ENCODE measurements around the gene RAI1. TPM values are rescaled to one million over a fixed set of nuclear protein-coding genes. Genes with fewer than 3 reads are reported as not detected.

Gene RAI1
- total RNA-seq, 2 experiments from 2014 or later = 16.7 TPM

- peaks cover 8% of the 10 kb centered on the region for H3K4me1 Mint-ChIP-seq
- H3K36me3 Mint-ChIP-seq (ENCODE audit: low read depth) = no peaks in the 10 kb centered on the region
- H3K27ac Mint-ChIP-seq = no peak overlapping the region
- no peak for DNase-seq
- no peaks in the 10 kb centered on the region for H3K9me3 Mint-ChIP-seq
- POLR2A ChIA-PET = no interaction called here
- CTCF ChIA-PET = no interaction called here
- no peaks in the 10 kb centered on the region for H3K27me3 Mint-ChIP-seq
- H3K4me3 Mint-ChIP-seq = no peak overlapping the region
These were observed 19.9 kb downstream of the RAI1 start for GRCh38 chr17:17701112-17701511.

GRCh38 chr17:17701658-17702057, 20.4 kb downstream of the RAI1 start:
- H3K27me3 Mint-ChIP-seq = no peaks in the 10 kb centered on the region
- H3K4me3 Mint-ChIP-seq = no peak overlapping the region
- no peaks in the 10 kb centered on the region for H3K9me3 Mint-ChIP-seq
- ChIA-PET CTCF (no interaction called here), POLR2A (no interaction called here)
- no peaks in the 10 kb centered on the region for H3K36me3 Mint-ChIP-seq (ENCODE audit: low read depth)
- H3K4me1 Mint-ChIP-seq = peaks cover 8% of the 10 kb centered on the region
- DNase-seq = no peak
- no peak overlapping the region for H3K27ac Mint-ChIP-seq

- no peak overlapping the region for H3K4me3 Mint-ChIP-seq
- H3K27ac Mint-ChIP-seq = no peak overlapping the region
- ChIA-PET CTCF (no interaction called here), POLR2A (interaction anchor here (1.2 kb wide), 1 partner anchor 7 kb away, joined by 4 read pairs; no protein-coding TSS in a partner anchor)
- H3K36me3 Mint-ChIP-seq (ENCODE audit: low read depth) = no peaks in the 10 kb centered on the region
- no peaks in the 10 kb centered on the region for H3K9me3 Mint-ChIP-seq
- no peak for DNase-seq
- peaks cover 2% of the 10 kb centered on the region for H3K4me1 Mint-ChIP-seq
- H3K27me3 Mint-ChIP-seq = no peaks in the 10 kb centered on the region
These were observed 21.3 kb downstream of the RAI1 start for GRCh38 chr17:17702449-17703139.

- ChIA-PET CTCF (no interaction called here), POLR2A (interaction anchor here (1.2 kb wide), 1 partner anchor 8 kb away, joined by 4 read pairs; no protein-coding TSS in a partner anchor)
- DNase-seq = no peak
- Mint-ChIP-seq H3K9me3 (no peaks in the 10 kb centered on the region), H3K27ac (no peak overlapping the region), H3K36me3 (ENCODE audit: low read depth) (no peaks in the 10 kb centered on the region), H3K27me3 (no peaks in the 10 kb centered on the region), H3K4me3 (no peak overlapping the region), H3K4me1 (peaks cover 2% of the 10 kb centered on the region)
These were observed 22.1 kb downstream of the RAI1 start for GRCh38 chr17:17703140-17703919.

GRCh38 chr17:17704931-17705330, 23.7 kb downstream of the RAI1 start:
- DNase-seq = no peak
- H3K36me3 Mint-ChIP-seq (ENCODE audit: low read depth) = no peaks in the 10 kb centered on the region
- no peaks in the 10 kb centered on the region for H3K4me1 Mint-ChIP-seq
- no peak overlapping the region for H3K27ac Mint-ChIP-seq
- POLR2A ChIA-PET = no interaction called here
- no peaks in the 10 kb centered on the region for H3K9me3 Mint-ChIP-seq
- H3K4me3 Mint-ChIP-seq = no peak overlapping the region
- H3K27me3 Mint-ChIP-seq = no peaks in the 10 kb centered on the region
- CTCF ChIA-PET = no interaction called here

- Mint-ChIP-seq H3K27me3 (no peaks in the 10 kb centered on the region), H3K9me3 (no peaks in the 10 kb centered on the region), H3K4me3 (no peak overlapping the region), H3K36me3 (ENCODE audit: low read depth) (no peaks in the 10 kb centered on the region), H3K27ac (no peak overlapping the region), H3K4me1 (no peaks in the 10 kb centered on the region)
- ChIA-PET CTCF (no interaction called here), POLR2A (no interaction called here)
- DNase-seq = no peak
These were observed 25.1 kb downstream of the RAI1 start for GRCh38 chr17:17706140-17707060.

GRCh38 chr17:17708295-17708694, 27.0 kb downstream of the RAI1 start:
- Mint-ChIP-seq H3K9me3 (no peaks in the 10 kb centered on the region), H3K27me3 (no peaks in the 10 kb centered on the region), H3K36me3 (ENCODE audit: low read depth) (no peaks in the 10 kb centered on the region), H3K27ac (no peak overlapping the region), H3K4me1 (peaks cover 12% of the 10 kb centered on the region), H3K4me3 (no peak overlapping the region)
- DNase-seq = no peak
- ChIA-PET POLR2A (interaction anchor here (0.9 kb wide), 1 partner anchor 18 kb away, joined by 3 read pairs; no protein-coding TSS in a partner anchor), CTCF (interaction anchor here (0.6 kb wide), 1 partner anchor 93 kb away, joined by 3 read pairs; no protein-coding TSS in a partner anchor)

GRCh38 chr17:17708816-17709215, 27.6 kb downstream of the RAI1 start:
- H3K27ac Mint-ChIP-seq = no peak overlapping the region
- no peaks in the 10 kb centered on the region for H3K9me3 Mint-ChIP-seq
- CTCF ChIA-PET = no interaction called here
- H3K4me1 Mint-ChIP-seq = peaks cover 14% of the 10 kb centered on the region
- no peak for DNase-seq
- no peak overlapping the region for H3K4me3 Mint-ChIP-seq
- POLR2A ChIA-PET = no interaction called here
- H3K36me3 Mint-ChIP-seq (ENCODE audit: low read depth) = no peaks in the 10 kb centered on the region
- no peaks in the 10 kb centered on the region for H3K27me3 Mint-ChIP-seq

- no peak overlapping the region for H3K27ac Mint-ChIP-seq
- no peaks in the 10 kb centered on the region for H3K36me3 Mint-ChIP-seq (ENCODE audit: low read depth)
- ChIA-PET POLR2A (no interaction called here), CTCF (no interaction called here)
- peaks cover 18% of the 10 kb centered on the region for H3K4me1 Mint-ChIP-seq
- H3K27me3 Mint-ChIP-seq = no peaks in the 10 kb centered on the region
- no peak overlapping the region for H3K4me3 Mint-ChIP-seq
- H3K9me3 Mint-ChIP-seq = no peaks in the 10 kb centered on the region
- DNase-seq = no peak
These were observed 28.6 kb downstream of the RAI1 start for GRCh38 chr17:17709815-17710321.

GRCh38 chr17:17710355-17710727, 29.1 kb downstream of the RAI1 start:
- ChIA-PET CTCF (no interaction called here), POLR2A (no interaction called here)
- Mint-ChIP-seq H3K4me1 (peaks cover 18% of the 10 kb centered on the region), H3K36me3 (ENCODE audit: low read depth) (no peaks in the 10 kb centered on the region), H3K9me3 (no peaks in the 10 kb centered on the region), H3K27ac (no peak overlapping the region), H3K27me3 (no peaks in the 10 kb centered on the region), H3K4me3 (no peak overlapping the region)
- DNase-seq = no peak

GRCh38 chr17:17710728-17711541, 29.7 kb downstream of the RAI1 start:
- Mint-ChIP-seq H3K4me1 (peaks cover 18% of the 10 kb centered on the region), H3K27ac (no peak overlapping the region), H3K4me3 (no peak overlapping the region), H3K27me3 (no peaks in the 10 kb centered on the region), H3K9me3 (no peaks in the 10 kb centered on the region), H3K36me3 (ENCODE audit: low read depth) (no peaks in the 10 kb centered on the region)
- ChIA-PET CTCF (no interaction called here), POLR2A (interaction anchor here (1.2 kb wide), 1 partner anchor 112 kb away, joined by 3 read pairs; no protein-coding TSS in a partner anchor)
- DNase-seq = no peak

GRCh38 chr17:17711641-17712162, 30.4 kb downstream of the RAI1 start:
- CTCF ChIA-PET = no interaction called here

More at GRCh38 chr17:17711641-17712162, 30.4 kb downstream of the RAI1 start:
- H3K4me1 Mint-ChIP-seq = peaks cover 21% of the 10 kb centered on the region
- POLR2A ChIA-PET = interaction anchor here (1.2 kb wide), 1 partner anchor 111 kb away, joined by 3 read pairs; no protein-coding TSS in a partner anchor
- DNase-seq = no peak
- H3K9me3 Mint-ChIP-seq = no peaks in the 10 kb centered on the region
- no peak overlapping the region for H3K27ac Mint-ChIP-seq
- no peaks in the 10 kb centered on the region for H3K36me3 Mint-ChIP-seq (ENCODE audit: low read depth)
- H3K4me3 Mint-ChIP-seq = no peak overlapping the region
- no peaks in the 10 kb centered on the region for H3K27me3 Mint-ChIP-seq
